ENCODE data around the gene MCM3AP. TPM values are rescaled to one million over a fixed set of nuclear protein-coding genes. Genes with fewer than 3 reads are reported as not detected.

MCM3AP gene
- total and polyA plus RNA-seq, 9 of the 15 experiments (the other 6 are each of a cell fraction or from before 2014, with no cell fraction given): 6.5 to 179 (median 69.6) TPM

DNA sequence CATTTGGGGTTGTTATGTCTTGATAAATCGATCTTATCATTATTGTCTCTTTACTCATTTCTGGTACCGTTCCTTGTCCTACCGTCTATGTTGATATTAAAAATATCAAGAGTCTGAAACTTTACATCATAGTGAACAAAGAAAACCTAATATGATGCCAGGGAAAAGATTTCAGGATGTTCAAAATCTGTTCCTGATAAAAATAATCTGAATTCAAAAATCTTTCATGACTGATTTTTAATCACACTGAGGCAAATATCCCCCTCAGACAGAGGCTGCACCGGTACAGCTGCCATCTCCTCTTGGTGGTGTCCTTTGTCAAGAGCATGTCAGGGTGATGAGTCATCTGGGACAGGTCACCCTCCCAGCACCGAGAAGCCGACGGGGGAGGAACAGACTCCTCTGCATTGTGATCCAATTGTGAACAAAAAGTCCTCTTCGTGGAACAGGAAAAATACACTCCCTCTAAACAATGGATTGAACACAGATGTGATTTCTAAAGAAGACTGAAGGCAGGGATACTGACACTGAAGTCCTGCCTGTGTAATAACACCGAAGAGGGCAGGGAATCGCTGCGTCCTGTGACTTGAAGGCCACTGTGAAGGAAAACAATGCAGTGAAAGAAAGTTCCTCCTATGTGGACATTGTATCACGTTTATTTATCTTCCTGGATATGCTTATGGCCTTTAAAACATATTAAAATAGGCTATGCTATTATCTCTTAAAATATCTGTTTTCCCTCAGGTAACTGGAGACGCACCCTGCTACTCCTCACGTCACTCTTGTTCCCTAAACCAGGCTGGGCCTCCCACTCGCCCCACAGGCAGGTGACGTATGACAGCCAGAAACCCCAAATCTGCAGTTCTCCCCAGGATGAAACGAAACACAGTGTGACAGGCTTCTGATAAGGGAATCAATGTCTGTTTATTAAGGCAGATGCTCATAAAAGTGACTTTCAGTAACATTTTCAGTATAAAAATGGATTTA lies 96.9 kb downstream of the MCM3AP start:
- ChIA-PET CTCF (ENCODE audit: low intra/inter-chr PET ratio) (no interaction called here), POLR2A (interaction anchor here (0.6 to 1.0 kb wide), 2 partner anchors 33 to 329 kb away, joined by 3 to 4 read pairs; no protein-coding TSS in a partner anchor)
- Histone ChIP-seq H3K4me1 (replicated peaks in 1 of 2; ENCODE audit: control insufficient read depth in 2 of 2, insufficient read depth in 2 of 2, low read length in 2 of 2) (peaks cover 41 to 72% of the 10 kb centered on the region in 2 experiments), H3K79me2 (ENCODE audit: control insufficient read depth, insufficient read depth, low read length) (peaks cover 5% of the 10 kb centered on the region), H3K27me3 (ENCODE audit: control insufficient read depth in 2 of 2, insufficient read depth in 2 of 2, low read length in 2 of 2) (no peaks in the 10 kb centered on the region), H3K9me1 (ENCODE audit: control insufficient read depth, insufficient read depth, low read length) (no peaks in the 10 kb centered on the region), H4K20me1 (replicated peaks; ENCODE audit: control insufficient read depth, insufficient read depth, low read length) (no peaks in the 10 kb centered on the region), H3K9me3 (replicated peaks; ENCODE audit: control insufficient read depth, insufficient read depth, low read depth, low read length) (no peaks in the 10 kb centered on the region), H3K36me3 (ENCODE audit: control insufficient read depth, insufficient read depth, low read length) (peaks cover 57% of the 10 kb centered on the region; the same call in 2 of the 3 replicates), H3K4me2 (ENCODE audit: insufficient read depth, low read length) (peak overlapping the region; percentile 73), H3K9ac (ENCODE audit: insufficient read depth in 1 of 2, low read depth in 2 of 2, low read length in 2 of 2) (peak overlapping the region in 1 of 2 experiments; percentile 59; a peak in 3 of 4 replicates), H3K4me3 (no peak overlapping the region), H2AFZ (ENCODE audit: low read depth, low read length) (peak overlapping the region; percentile 78), H3K27ac (ENCODE audit: extremely low read depth, low read depth, low read length) (peak overlapping the region; percentile 80)
- 12% methylated on average over 17 of the region's 17 CpGs for WGBS (ENCODE audit: insufficient coverage, low coverage, missing lambda C conversion rate)
- intact Hi-C loops (cut with micrococcal nuclease): loop anchor here (2.0 to 5.0 kb wide), 2 partner anchors 36 to 39 kb away; partner anchors contain the start of gene LSS
- FAIRE-seq (peak; percentile 89), ATAC-seq (peak; percentile 80), DNase-seq (ENCODE audit: extremely low read depth in 1 of 4, low spot score in 3 of 4) (peak; percentile 80 to 92 (median 85))
- BruUV-seq (replicated peaks): no TSS peak
- in situ Hi-C loops (cut with MboI): no loop called here
- TF ChIP-seq SMAD4 (CRISPR knock-in tag; conservative IDR thresholded peaks at IDR 0.05): peak; percentile 55; the same call in 1 of the 2 replicates
- TF ChIP-seq, protein P1, sequence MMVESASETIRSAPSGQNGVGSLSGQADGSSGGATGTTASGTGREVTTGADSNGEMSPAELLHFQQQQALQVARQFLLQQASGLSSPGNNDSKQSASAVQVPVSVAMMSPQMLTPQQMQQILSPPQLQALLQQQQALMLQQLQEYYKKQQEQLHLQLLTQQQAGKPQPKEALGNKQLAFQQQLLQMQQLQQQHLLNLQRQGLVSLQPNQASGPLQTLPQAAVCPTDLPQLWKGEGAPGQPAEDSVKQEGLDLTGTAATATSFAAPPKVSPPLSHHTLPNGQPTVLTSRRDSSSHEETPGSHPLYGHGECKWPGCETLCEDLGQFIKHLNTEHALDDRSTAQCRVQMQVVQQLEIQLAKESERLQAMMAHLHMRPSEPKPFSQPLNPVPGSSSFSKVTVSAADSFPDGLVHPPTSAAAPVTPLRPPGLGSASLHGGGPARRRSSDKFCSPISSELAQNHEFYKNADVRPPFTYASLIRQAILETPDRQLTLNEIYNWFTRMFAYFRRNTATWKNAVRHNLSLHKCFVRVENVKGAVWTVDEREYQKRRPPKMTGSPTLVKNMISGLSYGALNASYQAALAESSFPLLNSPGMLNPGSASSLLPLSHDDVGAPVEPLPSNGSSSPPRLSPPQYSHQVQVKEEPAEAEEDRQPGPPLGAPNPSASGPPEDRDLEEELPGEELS (CRISPR knock-in tag; IDR thresholded peaks at IDR 0.05; ENCODE audit: borderline replicate concordance): no peak
- no peak for TF ChIP-seq MYBL2 (IDR thresholded peaks at IDR 0.05; ENCODE audit: low read depth)
- TF ChIP-seq MYBL2 (CRISPR knock-in tag; IDR thresholded peaks at IDR 0.05; ENCODE audit: borderline replicate concordance): no peak
- TF ChIP-seq, protein P2, sequence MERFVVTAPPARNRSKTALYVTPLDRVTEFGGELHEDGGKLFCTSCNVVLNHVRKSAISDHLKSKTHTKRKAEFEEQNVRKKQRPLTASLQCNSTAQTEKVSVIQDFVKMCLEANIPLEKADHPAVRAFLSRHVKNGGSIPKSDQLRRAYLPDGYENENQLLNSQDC (CRISPR knock-in tag; IDR thresholded peaks at IDR 0.05): no peak
- TF ChIP-seq, protein P3, sequence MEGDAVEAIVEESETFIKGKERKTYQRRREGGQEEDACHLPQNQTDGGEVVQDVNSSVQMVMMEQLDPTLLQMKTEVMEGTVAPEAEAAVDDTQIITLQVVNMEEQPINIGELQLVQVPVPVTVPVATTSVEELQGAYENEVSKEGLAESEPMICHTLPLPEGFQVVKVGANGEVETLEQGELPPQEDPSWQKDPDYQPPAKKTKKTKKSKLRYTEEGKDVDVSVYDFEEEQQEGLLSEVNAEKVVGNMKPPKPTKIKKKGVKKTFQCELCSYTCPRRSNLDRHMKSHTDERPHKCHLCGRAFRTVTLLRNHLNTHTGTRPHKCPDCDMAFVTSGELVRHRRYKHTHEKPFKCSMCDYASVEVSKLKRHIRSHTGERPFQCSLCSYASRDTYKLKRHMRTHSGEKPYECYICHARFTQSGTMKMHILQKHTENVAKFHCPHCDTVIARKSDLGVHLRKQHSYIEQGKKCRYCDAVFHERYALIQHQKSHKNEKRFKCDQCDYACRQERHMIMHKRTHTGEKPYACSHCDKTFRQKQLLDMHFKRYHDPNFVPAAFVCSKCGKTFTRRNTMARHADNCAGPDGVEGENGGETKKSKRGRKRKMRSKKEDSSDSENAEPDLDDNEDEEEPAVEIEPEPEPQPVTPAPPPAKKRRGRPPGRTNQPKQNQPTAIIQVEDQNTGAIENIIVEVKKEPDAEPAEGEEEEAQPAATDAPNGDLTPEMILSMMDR (IDR thresholded peaks at IDR 0.05 in 2 of 3, conservative IDR thresholded peaks at IDR 0.05 in 1 of 3; ENCODE audit: insufficient read depth in 2 of 3, low read depth in 1 of 3, low read length in 3 of 3): peak; percentile 27 to 48 (median 33); a peak in 3 of 6 replicates
- 0 out of 2 replicates have a peak, but pooled peaks have one; percentile 16 for TF ChIP-seq MBD2 (IDR thresholded peaks at IDR 0.05; ENCODE audit: borderline replicate concordance, low read depth)
- no peak for TF ChIP-seq RFX5 (IDR thresholded peaks at IDR 0.05; ENCODE audit: low read depth, low read length)
- TF ChIP-seq MXD1 (CRISPR knock-in tag; IDR thresholded peaks at IDR 0.05; ENCODE audit: borderline replicate concordance, poor library complexity, severe bottlenecking): no peak
- TF ChIP-seq ZNF263 (CRISPR knock-in tag; IDR thresholded peaks at IDR 0.05; ENCODE audit: borderline replicate concordance): peak; percentile 43; the same call in 1 of the 2 replicates
- TF ChIP-seq FOXJ3 (CRISPR knock-in tag; IDR thresholded peaks at IDR 0.05): no peak
- TF ChIP-seq RAD51 (IDR thresholded peaks at IDR 0.05; ENCODE audit: borderline replicate concordance, low read depth): 0 out of 2 replicates have a peak, but pooled peaks have one; percentile 22
- peak; percentile 85 for TF ChIP-seq ESRRA (IDR thresholded peaks at IDR 0.05; ENCODE audit: borderline replicate concordance, low read depth)
- no peak for TF ChIP-seq ZNF717 (CRISPR knock-in tag; IDR thresholded peaks at IDR 0.05)

Measured in K562 (cell line).